HG03575 (cell line): ENCODE data around the gene SLA2.

ENCODE experiments used
- ATAC-seq: cut with Tn5 transposase; IDR thresholded peaks from one replicate; pipeline ENCODE4 v1.9.1; 2021; ENCODE audit not compliant: unreplicated experiment, insufficient number of reproducible peaks, low FRiP score; ENCODE audit errors: extremely low read depth

Gene SLA2

DNA sequence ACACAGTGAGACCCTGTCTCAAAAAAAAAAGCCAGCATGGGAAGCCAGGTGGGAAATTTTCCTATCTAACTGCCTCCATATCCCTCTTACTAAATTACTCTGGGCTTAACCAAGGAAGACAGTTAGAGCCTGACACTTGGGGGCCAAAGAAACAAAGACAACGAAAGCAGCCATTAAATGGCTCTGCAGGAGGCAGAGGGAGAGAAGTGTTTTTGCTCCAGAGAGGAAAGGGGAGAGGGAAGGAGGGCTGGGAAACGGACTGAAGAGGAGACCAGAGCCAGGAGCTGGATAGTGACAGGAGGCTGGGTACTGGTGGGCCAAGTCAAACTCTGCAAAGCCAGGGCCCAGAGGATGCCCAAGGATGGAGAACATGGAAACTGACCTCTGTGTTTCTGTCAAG, 83.3 kb downstream of the SLA2 start:
- no peak for ATAC-seq
